HepG2 (cell line): Measurements from ENCODE around the gene UQCR11. TPM values are rescaled to one million over a fixed set of nuclear protein-coding genes. Genes with fewer than 3 reads are reported as not detected.

Experiments
- FOXK2 ChIP-seq: fragments of 450-650 bp; IDR thresholded peaks from 2 replicates; pipeline ENCODE4 v1.6.1; 2016
- ISX ChIP-seq: sonication (generic); formaldehyde crosslinking; conservative IDR thresholded peaks from 2 replicates; pipeline ENCODE4 v1.5.0; 2020; ENCODE audit warnings: missing genetic modification reagents
- RARA ChIP-seq: IDR thresholded peaks from 2 replicates; pipeline ENCODE4 v1.6.1; 2016; ENCODE audit warnings: missing genetic modification reagents, missing compliant biosample characterization
- SCMH1 ChIP-seq: sonication (generic); formaldehyde crosslinking; IDR thresholded peaks from 2 replicates; pipeline ENCODE4 v1.9.0; 2021; ENCODE audit warnings: missing genetic modification reagents, mild to moderate bottlenecking, borderline replicate concordance
- SMARCE1 ChIP-seq: fragments of 450-650 bp; IDR thresholded peaks from 2 replicates; pipeline ENCODE4 v1.6.1; 2017; ENCODE audit warnings: borderline replicate concordance
- SP1 ChIP-seq, 2 experiments: fragments of 450-650 bp in 1 of 2; sonication (generic) in 1 of 2; formaldehyde crosslinking in 1 of 2; IDR thresholded peaks; 2 replicates each; pipeline versions ENCODE4 v1.4.0 to v1.6.1; 2016 to 2020; ENCODE audit warnings: missing genetic modification reagents in 1 of 2
- SRSF4 ChIP-seq: fragments of 200-400 bp; formaldehyde crosslinking; IDR thresholded peaks from one replicate; pipeline ENCODE4 v1.6.1; 2018; ENCODE audit warnings: mild to moderate bottlenecking, low read depth, low read length, moderate library complexity; ENCODE audit not compliant: poor library complexity, severe bottlenecking
- TSC22D2 ChIP-seq: sonication (generic); formaldehyde crosslinking; IDR thresholded peaks from 2 replicates; pipeline ENCODE4 v1.5.1; 2020; ENCODE audit warnings: missing genetic modification reagents, mild to moderate bottlenecking, borderline replicate concordance
- YY1 ChIP-seq: IDR thresholded peaks from 2 replicates; pipeline ENCODE4 v1.6.1; 2011; ENCODE audit warnings: low read length, low read depth, moderate library complexity, mild to moderate bottlenecking; ENCODE audit not compliant: insufficient read depth, insufficient replicate concordance
- ZBTB20 ChIP-seq: sonication (generic); formaldehyde crosslinking; IDR thresholded peaks from 2 replicates; pipeline ENCODE4 v1.8.1; 2023; ENCODE audit warnings: missing genetic modification reagents, low read depth, mild to moderate bottlenecking, borderline replicate concordance
- ZFY ChIP-seq: sonication (generic); formaldehyde crosslinking; IDR thresholded peaks from 2 replicates; pipeline ENCODE4 v1.4.0; 2020; ENCODE audit warnings: missing genetic modification reagents
- ZMAT3 ChIP-seq: sonication (generic); formaldehyde crosslinking; conservative IDR thresholded peaks from 2 replicates; pipeline ENCODE4 v1.7.0; 2021; ENCODE audit warnings: missing genetic modification reagents
- ZNF136 ChIP-seq: sonication (generic); formaldehyde crosslinking; IDR thresholded peaks from 2 replicates; pipeline ENCODE4 v1.8.1; 2022; ENCODE audit warnings: low read depth, mild to moderate bottlenecking, moderate library complexity, missing genetic modification reagents
- ZNF230 ChIP-seq: sonication (generic); formaldehyde crosslinking; IDR thresholded peaks from 2 replicates; pipeline ENCODE4 v1.4.0; 2020; ENCODE audit warnings: mild to moderate bottlenecking, missing genetic modification reagents
- ZNF343 ChIP-seq: sonication (generic); formaldehyde crosslinking; IDR thresholded peaks from 2 replicates; pipeline ENCODE4 v1.4.0; 2020; ENCODE audit warnings: mild to moderate bottlenecking, missing genetic modification reagents
- ZNF530 ChIP-seq: sonication (generic); formaldehyde crosslinking; IDR thresholded peaks from 2 replicates; pipeline ENCODE4 v1.5.0; 2020; ENCODE audit warnings: low read depth, mild to moderate bottlenecking, missing genetic modification reagents
- ZZZ3 ChIP-seq: sonication (generic); formaldehyde crosslinking; IDR thresholded peaks from 2 replicates; pipeline ENCODE4 v1.4.0; 2020; ENCODE audit warnings: missing genetic modification reagents, mild to moderate bottlenecking, borderline replicate concordance
- polyA plus RNA-seq, 8 experiments: library from polyadenylated mRNA; depleted of rRNA in 3 of 8; stranded (reverse) in 7 of 8; unstranded in 1 of 8; fragments of >200 nt; fragmentation: Illumina TruSeq in 4 of 8; extraction: Trizol in 4 of 8; gene quantifications; 2 replicates each; pipeline versions ENCODE4 v1.2.1 to v1.2.3, GENCODE V29; 2011 to 2016; ENCODE audit warnings: low read depth in 4 of 8, missing spikeins in 1 of 8, mixed read lengths in 1 of 8; ENCODE audit not compliant: insufficient read depth in 1 of 8
- total RNA-seq, 5 experiments: library from RNA; depleted of rRNA; stranded (reverse); fragments of >200 nt; fragmentation: Illumina TruSeq; extraction: Trizol; gene quantifications; 2 replicates each; pipeline ENCODE4 v1.2.3, GENCODE V29; 2016; ENCODE audit warnings: low read depth in 1 of 5
- TF ChIP-seq, protein P1 (sequence below): sonication (generic); formaldehyde crosslinking; IDR thresholded peaks from 2 replicates; pipeline ENCODE4 v1.4.0; 2020; ENCODE audit warnings: missing genetic modification reagents
- TF ChIP-seq, protein P2 (sequence below): sonication (generic); formaldehyde crosslinking; IDR thresholded peaks from 2 replicates; pipeline ENCODE4 v1.4.0; 2020; ENCODE audit warnings: missing genetic modification reagents

Gene UQCR11
- total and polyA plus RNA-seq, 2 of the 13 experiments (the other 11 are each of a cell fraction or from before 2014, with no cell fraction given), result 125 to 214 TPM

DNA sequence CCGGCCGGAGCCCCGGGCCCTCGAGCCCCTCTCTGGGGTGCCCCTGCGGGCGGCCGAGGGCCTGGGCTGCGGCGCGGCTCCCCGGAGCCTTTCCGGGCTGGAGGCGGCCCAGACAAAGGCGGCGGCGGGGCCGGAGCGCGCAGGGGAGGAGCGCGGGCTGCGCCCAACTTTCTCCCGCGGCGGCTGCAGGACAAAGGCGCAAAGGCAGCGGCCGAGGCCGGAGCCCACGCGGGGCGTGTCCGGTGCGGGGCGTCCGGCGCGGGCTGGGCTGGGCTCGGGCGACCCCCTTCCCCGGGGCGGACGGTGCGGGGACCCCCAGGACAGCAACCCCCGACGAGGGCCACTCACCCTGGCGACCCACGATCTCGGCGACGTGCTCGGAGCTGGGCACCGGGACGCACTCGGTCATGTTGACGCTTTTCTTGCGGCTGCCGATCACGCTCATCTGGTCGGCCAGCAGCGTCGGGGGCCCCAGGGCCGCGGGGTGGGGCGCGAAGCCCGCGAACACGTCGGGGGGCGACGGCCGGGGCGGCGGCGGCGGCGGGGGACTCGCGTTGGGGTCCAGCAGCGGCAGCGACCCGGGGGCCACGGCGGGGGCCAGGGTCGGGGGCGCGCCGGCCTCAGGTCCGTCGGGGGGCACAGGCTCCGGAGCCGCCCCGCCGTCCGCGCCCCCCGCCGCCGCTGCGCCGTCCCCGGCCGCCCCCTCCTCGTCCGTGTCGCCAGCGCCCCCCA lies 38.0 kb downstream of the UQCR11 start (continued):
- TF ChIP-seq ZZZ3 (CRISPR knock-in tag) (no peak), RARA (CRISPR knock-in tag) (no peak), ZNF230 (CRISPR knock-in tag) (no peak), ZMAT3 (CRISPR knock-in tag) (no peak), ZFY (CRISPR knock-in tag) (peak; percentile 31; the same call in 1 of the 2 replicates), SRSF4 (no peak), FOXK2 (no peak), ZNF136 (CRISPR knock-in tag) (no peak), ZBTB20 (CRISPR knock-in tag) (no peak), ISX (no peak), YY1 (no peak), ZNF343 (CRISPR knock-in tag) (no peak), ZNF530 (CRISPR knock-in tag) (no peak), SP1 (IDR thresholded peaks at IDR 0.05) (no peak), SP1 (CRISPR knock-in tag; IDR thresholded peaks at IDR 0.05) (no peak), SCMH1 (no peak), TSC22D2 (CRISPR knock-in tag) (no peak), SMARCE1 (no peak)
- TF ChIP-seq, protein P1, sequence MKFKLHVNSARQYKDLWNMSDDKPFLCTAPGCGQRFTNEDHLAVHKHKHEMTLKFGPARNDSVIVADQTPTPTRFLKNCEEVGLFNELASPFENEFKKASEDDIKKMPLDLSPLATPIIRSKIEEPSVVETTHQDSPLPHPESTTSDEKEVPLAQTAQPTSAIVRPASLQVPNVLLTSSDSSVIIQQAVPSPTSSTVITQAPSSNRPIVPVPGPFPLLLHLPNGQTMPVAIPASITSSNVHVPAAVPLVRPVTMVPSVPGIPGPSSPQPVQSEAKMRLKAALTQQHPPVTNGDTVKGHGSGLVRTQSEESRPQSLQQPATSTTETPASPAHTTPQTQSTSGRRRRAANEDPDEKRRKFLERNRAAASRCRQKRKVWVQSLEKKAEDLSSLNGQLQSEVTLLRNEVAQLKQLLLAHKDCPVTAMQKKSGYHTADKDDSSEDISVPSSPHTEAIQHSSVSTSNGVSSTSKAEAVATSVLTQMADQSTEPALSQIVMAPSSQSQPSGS (CRISPR knock-in tag), result no peak
- TF ChIP-seq, protein P2, sequence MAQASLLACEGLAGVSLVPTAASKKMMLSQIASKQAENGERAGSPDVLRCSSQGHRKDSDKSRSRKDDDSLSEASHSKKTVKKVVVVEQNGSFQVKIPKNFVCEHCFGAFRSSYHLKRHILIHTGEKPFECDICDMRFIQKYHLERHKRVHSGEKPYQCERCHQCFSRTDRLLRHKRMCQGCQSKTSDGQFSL (CRISPR knock-in tag), result no peak
